Activated CD8-positive, alpha-beta T cell treated with anti-CD3 and anti-CD28 coated beads, Interleukin-2, amount 10 ng/mL, durations not matched to agents 7 days and 5 days (primary cell): ENCODE data around the gene KLF6. TPM values are rescaled to one million over a fixed set of nuclear protein-coding genes. Genes with fewer than 3 reads are reported as not detected.

Experiments
- ATAC-seq: fragments of 150-1000 bp; cut with Tn5 transposase; one replicate; pipeline ENCODE4 v1.10.0; 2021; ENCODE audit warnings: moderate library complexity
- CTCF ChIA-PET: fragments of 350-600 bp; sonication (Branson Sonifier 250); formaldehyde crosslinking; loops from one replicate; lab custom pipeline; 2021; ENCODE audit warnings: antibody characterized with exemption; lab: Charles Lee
- POLR2A ChIA-PET: fragments of 350-600 bp; sonication (Branson Sonifier 250); formaldehyde crosslinking; loops from one replicate; lab custom pipeline; 2021; ENCODE audit warnings: antibody characterized with exemption; lab: Charles Lee
- DNase-seq: peaks from one replicate; pipeline ENCODE4 v3.0.0-alpha.2; 2020
- H3K27ac Mint-ChIP-seq: one replicate; pipeline ENCODE4 v1.8.0; 2021; ENCODE audit warnings: mild to moderate bottlenecking, mixed read lengths
- H3K27me3 Mint-ChIP-seq: one replicate; pipeline ENCODE4 v1.8.0; 2021; ENCODE audit warnings: low read depth, mixed read lengths
- H3K36me3 Mint-ChIP-seq: one replicate; pipeline ENCODE4 v1.8.0; 2021; ENCODE audit warnings: low read depth, mixed read lengths
- H3K4me1 Mint-ChIP-seq: one replicate; pipeline ENCODE4 v1.8.0; 2021; ENCODE audit warnings: low read depth, mixed read lengths
- H3K4me3 Mint-ChIP-seq: one replicate; pipeline ENCODE4 v1.8.0; 2021; ENCODE audit warnings: mild to moderate bottlenecking, mixed read lengths
- H3K9me3 Mint-ChIP-seq: one replicate; pipeline ENCODE4 v1.8.0; 2022; ENCODE audit warnings: mixed read lengths; ENCODE audit not compliant: insufficient read depth
- total RNA-seq, 2 experiments: library from RNA; stranded (reverse); gene quantifications; one replicate each; pipeline ENCODE4 v1.2.3, GENCODE V29; 2021

Gene KLF6
- total RNA-seq, 2 experiments from 2014 or later = 208 to 215 TPM

DNA sequence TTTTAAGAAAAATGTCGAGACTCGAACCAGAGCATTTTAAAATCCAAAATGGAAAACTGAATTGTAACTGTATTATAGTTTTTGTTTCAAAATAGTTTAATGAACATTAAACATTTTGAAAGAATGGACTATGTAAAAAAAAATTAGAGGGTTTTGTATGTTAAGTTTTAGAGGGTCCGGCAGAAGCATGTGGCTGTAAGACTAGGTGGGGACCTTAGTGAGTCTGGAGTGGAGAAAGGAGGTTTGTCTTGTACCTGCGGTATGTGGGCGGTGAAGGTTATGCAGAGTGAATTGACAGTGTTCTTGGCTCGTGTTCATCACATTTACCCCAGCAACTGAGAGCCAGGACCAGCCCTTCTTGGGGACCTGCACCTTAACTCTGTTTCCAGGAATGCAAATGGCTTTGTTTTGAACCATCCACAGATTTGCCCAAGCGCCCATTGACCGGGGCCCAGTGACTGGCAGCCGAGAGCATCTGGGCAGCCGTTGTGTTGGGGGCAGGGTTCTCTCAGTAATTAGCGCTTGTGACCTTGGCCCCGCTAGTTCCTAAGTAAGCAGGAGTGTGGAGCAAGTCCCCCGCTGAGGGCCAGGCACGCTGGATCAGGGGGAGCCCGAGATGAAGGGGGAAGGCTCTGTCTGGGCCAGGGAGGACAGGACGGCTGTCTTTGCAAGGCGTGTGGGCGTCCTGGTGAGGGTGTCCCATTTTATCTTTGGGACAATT lies 1.4 kb upstream of the KLF6 start:
- CTCF ChIA-PET = interaction anchor here (1.5 kb wide), 2 partner anchors 24 to 102 kb away, joined by 3 to 9 read pairs; no protein-coding TSS in a partner anchor

DNA sequence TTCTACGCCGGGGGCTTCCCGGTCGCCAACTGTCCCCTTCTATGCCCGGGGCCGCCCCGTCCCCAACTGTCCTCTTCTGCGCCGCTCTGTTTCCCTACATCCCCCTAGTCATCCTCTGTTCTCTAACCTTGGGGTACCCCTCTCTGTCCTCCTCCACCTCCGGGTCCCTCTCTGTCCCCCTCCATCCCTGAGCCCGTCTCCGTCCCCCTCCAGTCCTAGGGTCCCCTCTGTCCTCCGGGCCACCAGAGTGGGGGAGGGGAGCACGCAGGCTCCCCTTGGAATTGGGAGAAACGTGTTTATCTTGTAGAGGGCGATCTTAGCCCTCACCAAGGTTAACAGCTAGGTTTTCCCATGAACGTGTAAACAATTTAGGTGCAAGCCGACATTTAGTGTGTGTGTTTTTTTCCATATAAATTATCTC lies 852 bp upstream of the KLF6 start:
- peak overlapping the region; percentile 95 for H3K4me3 Mint-ChIP-seq
- ChIA-PET CTCF (interaction anchor here (1.1 to 3.0 kb wide), 7 partner anchors 13 to 294 kb away, joined by 3 to 19 read pairs (median 3); no protein-coding TSS in a partner anchor), POLR2A (interaction anchor here (0.5 to 6.8 kb wide), 56 partner anchors 9 to 1506 kb away, joined by 3 to 658 read pairs (median 6); no protein-coding TSS in a partner anchor)
- H3K27ac Mint-ChIP-seq = peak overlapping the region; percentile 98
- no peaks in the 10 kb centered on the region for H3K27me3 Mint-ChIP-seq
- peaks cover 45% of the 10 kb centered on the region for H3K36me3 Mint-ChIP-seq
- peaks cover 38% of the 10 kb centered on the region for H3K4me1 Mint-ChIP-seq
- peaks cover 6% of the 10 kb centered on the region for H3K9me3 Mint-ChIP-seq
- ATAC-seq (no peak), DNase-seq (no peak)

More for the DNA sequence above, 1.4 kb upstream of the KLF6 start:
- H3K27me3 Mint-ChIP-seq = no peaks in the 10 kb centered on the region
- peaks cover 6% of the 10 kb centered on the region for H3K9me3 Mint-ChIP-seq
- POLR2A ChIA-PET = interaction anchor here (0.5 to 6.8 kb wide), 20 partner anchors 11 to 870 kb away, joined by 3 to 658 read pairs (median 62); no protein-coding TSS in a partner anchor
- H3K36me3 Mint-ChIP-seq = peaks cover 41% of the 10 kb centered on the region
- H3K4me3 Mint-ChIP-seq = peak overlapping the region; percentile 95
- H3K27ac Mint-ChIP-seq = peak overlapping the region; percentile 98
- ATAC-seq = no peak
- DNase-seq = no peak
- peaks cover 32% of the 10 kb centered on the region for H3K4me1 Mint-ChIP-seq

DNA sequence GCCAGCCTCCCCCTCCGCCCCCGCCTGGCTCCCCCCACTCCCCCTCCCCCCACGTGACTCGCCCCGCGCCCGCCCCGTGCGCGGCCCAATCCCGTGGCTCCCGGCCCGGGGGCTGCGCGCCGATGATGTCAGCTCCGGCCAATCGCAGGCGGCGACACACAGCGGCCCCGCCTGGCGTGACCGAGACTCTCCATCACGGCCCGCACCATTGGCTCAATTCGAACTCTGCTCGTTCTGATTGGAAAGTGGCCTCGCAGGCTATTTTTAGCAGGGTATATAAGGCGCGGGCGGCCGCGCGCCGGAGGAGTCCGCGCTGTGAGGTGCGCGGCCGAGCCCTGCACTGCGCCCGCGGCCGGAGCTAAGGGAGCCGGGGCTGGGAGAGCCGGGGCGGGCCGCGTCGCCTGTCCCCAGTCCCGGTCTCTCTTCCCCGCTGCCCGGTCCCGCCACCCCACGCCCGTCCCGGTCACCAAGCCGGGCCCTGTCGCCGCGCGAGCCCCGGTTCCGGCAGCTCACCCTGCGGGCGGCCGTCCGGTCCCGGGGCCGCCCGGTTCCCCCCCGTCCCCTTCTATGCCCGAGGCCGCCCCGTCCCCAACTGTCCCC lies 342 bp upstream of the KLF6 start:
- ATAC-seq (peak; percentile 70), DNase-seq (peak; percentile 99)
- Mint-ChIP-seq H3K36me3 (peaks cover 50% of the 10 kb centered on the region), H3K9me3 (peaks cover 6% of the 10 kb centered on the region), H3K27me3 (no peaks in the 10 kb centered on the region), H3K4me3 (peak overlapping the region; percentile 95), H3K4me1 (peaks cover 43% of the 10 kb centered on the region), H3K27ac (peak overlapping the region; percentile 98)
- CTCF ChIA-PET = interaction anchor here (1.0 to 3.0 kb wide), 9 partner anchors 14 to 335 kb away, joined by 3 to 19 read pairs (median 3); no protein-coding TSS in a partner anchor
- POLR2A ChIA-PET = interaction anchor here (0.6 to 6.8 kb wide), 78 partner anchors 8 to 1840 kb away, joined by 3 to 658 read pairs (median 4); no protein-coding TSS in a partner anchor

DNA sequence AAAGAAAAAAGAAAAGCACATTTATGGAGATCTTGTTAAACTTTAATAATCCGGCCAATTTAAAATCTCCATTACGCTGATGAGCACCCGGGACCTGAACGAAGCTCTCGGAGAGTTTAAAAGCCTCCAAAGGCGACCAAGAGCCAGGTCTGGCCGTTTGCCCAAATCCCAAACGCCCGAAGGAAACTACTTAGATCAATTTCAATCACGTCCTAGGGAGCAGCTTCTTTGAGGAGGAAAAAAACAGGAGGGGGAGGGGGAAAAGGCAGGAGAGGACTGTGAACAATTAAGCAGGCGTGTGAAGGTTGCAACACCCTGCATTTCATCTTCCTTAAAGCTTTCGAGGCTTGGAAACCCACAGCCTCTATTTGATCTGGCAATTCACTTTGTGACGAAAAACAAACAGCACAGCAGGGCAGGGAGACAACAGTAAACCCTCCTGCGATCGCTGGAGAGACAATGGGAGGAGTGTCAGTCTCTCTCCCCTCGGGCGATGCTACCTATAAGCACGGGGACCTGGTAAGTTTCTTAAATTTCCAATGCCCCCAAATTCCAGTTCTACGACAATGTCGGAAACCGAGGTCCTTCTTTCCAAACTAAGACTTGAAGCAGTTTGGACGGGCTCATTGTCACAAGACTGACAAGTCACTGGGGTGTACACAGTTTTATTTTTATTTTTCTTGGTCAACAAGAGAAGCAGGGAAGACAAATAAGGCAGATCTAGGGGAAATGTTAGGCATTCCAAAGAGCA lies 1.2 kb downstream of the KLF6 start:
- Mint-ChIP-seq H3K9me3 (no peaks in the 10 kb centered on the region), H3K27me3 (no peaks in the 10 kb centered on the region), H3K36me3 (peaks cover 61% of the 10 kb centered on the region), H3K27ac (peak overlapping the region; percentile 98), H3K4me1 (peaks cover 57% of the 10 kb centered on the region), H3K4me3 (peak overlapping the region; percentile 95)
- ChIA-PET CTCF (interaction anchor here (1.1 to 3.0 kb wide), 8 partner anchors 19 to 337 kb away, joined by 3 to 20 read pairs (median 4); no protein-coding TSS in a partner anchor), POLR2A (interaction anchor here (0.7 to 6.8 kb wide), 34 partner anchors 8 to 611 kb away, joined by 3 to 658 read pairs (median 14); partner anchors contain the start of gene PITRM1)
- ATAC-seq = no peak
- DNase-seq = peak; percentile 51

DNA sequence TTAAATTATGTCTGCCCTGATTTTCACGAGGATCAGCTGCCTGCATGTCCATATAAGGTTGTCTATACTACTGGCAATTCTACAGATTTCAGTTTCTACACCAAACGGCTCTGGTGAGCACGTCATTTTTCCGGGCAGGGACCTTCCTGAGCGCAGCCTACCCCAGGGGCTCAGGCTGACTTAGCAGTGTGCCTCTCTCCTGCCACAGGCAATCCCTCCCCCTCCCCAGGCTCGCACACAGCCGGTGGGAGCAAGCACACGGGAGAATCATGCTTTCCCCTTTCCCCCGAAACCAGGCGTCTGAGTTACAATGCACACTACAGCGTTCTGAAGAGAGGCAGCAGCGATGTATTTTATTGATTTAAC lies 1.7 kb downstream of the KLF6 start:
- DNase-seq (peak; percentile 77), ATAC-seq (peak; percentile 7)
- Mint-ChIP-seq H3K36me3 (peaks cover 66% of the 10 kb centered on the region), H3K4me3 (peak overlapping the region; percentile 95), H3K9me3 (no peaks in the 10 kb centered on the region), H3K27ac (peak overlapping the region; percentile 98), H3K27me3 (no peaks in the 10 kb centered on the region), H3K4me1 (peaks cover 57% of the 10 kb centered on the region)
- POLR2A ChIA-PET = interaction anchor here (0.6 to 6.8 kb wide), 32 partner anchors 8 to 673 kb away, joined by 3 to 658 read pairs (median 10); partner anchors contain the start of gene PITRM1
- CTCF ChIA-PET = interaction anchor here (0.7 to 3.0 kb wide), 9 partner anchors 18 to 180 kb away, joined by 3 to 20 read pairs (median 4); no protein-coding TSS in a partner anchor

DNA sequence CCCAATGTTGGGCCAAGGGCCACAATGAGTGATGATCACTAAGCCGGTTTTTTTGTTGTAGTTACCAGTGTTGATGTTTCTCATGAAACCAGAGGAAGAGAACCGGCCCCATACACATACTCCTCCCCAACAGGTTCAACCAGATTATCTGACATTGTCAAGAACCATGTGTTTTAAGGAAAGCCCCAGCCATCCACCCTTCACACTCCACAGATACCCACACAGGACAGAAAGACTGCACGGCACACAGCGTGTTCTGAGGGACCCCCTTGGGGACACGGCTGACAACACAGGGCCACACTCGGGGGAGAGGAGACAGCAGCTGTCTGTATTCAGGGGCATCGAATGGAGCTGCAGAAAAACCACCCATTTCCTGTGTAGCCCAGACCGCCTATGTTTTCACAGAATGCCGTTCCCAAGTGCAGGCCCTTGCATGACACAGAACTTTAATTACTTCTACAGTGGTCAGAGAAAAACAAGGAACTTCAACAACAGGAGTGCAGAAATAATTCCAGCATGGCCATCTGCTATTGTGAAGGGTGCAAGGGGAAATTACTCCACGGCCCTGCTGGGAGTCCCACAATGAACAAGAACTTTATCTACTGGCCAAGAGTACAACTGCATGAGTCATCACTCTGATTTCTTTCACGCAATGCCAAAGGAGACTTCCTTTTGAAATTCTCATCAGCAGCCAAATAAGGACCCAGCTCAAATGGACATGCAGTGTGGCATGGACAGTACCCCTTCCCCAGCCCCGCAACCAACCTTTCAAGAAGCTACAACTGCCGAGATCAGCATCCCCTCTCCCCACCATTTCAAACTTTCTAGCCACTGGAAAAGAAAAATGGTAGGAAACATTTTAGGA lies 2.3 kb downstream of the KLF6 start:
- H3K36me3 Mint-ChIP-seq = peaks cover 72% of the 10 kb centered on the region
- peaks cover 63% of the 10 kb centered on the region for H3K4me1 Mint-ChIP-seq
- CTCF ChIA-PET = interaction anchor here (0.6 to 3.0 kb wide), 16 partner anchors 17 to 544 kb away, joined by 3 to 20 read pairs (median 4); no protein-coding TSS in a partner anchor
- H3K9me3 Mint-ChIP-seq = no peaks in the 10 kb centered on the region
- H3K27ac Mint-ChIP-seq = peak overlapping the region; percentile 98
- H3K4me3 Mint-ChIP-seq = peak overlapping the region; percentile 95
- peak; percentile 72 for DNase-seq
- no peaks in the 10 kb centered on the region for H3K27me3 Mint-ChIP-seq
- ATAC-seq = peak; percentile 27
- POLR2A ChIA-PET = interaction anchor here (0.6 to 6.8 kb wide), 28 partner anchors 7 to 673 kb away, joined by 3 to 658 read pairs (median 8); partner anchors contain the start of gene PITRM1

DNA sequence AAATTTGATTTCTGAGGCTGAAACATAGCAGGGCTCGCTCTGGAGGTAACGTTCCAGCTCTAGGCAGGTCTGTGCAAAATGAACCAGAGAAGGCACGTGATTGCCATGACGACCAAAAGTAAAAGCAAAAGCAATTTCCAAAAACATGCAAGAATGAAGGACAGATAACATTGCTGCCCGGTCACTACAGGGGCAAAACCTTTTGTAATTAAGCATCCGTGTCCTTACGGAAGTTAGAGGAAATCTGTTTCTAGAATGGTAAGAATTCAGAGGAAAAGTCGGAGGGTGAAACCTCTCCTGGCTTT lies 2.9 kb downstream of the KLF6 start:
- H3K9me3 Mint-ChIP-seq = no peaks in the 10 kb centered on the region
- ChIA-PET CTCF (interaction anchor here (0.6 to 2.8 kb wide), 13 partner anchors 17 to 544 kb away, joined by 3 to 20 read pairs (median 3); no protein-coding TSS in a partner anchor), POLR2A (interaction anchor here (0.6 to 6.8 kb wide), 16 partner anchors 10 to 372 kb away, joined by 3 to 658 read pairs (median 83); no protein-coding TSS in a partner anchor)
- peaks cover 65% of the 10 kb centered on the region for H3K4me1 Mint-ChIP-seq
- peaks cover 77% of the 10 kb centered on the region for H3K36me3 Mint-ChIP-seq
- no peak for ATAC-seq
- H3K27me3 Mint-ChIP-seq = no peaks in the 10 kb centered on the region
- H3K4me3 Mint-ChIP-seq = peak overlapping the region; percentile 95
- H3K27ac Mint-ChIP-seq = peak overlapping the region; percentile 98
- peak; percentile 54 for DNase-seq

DNA sequence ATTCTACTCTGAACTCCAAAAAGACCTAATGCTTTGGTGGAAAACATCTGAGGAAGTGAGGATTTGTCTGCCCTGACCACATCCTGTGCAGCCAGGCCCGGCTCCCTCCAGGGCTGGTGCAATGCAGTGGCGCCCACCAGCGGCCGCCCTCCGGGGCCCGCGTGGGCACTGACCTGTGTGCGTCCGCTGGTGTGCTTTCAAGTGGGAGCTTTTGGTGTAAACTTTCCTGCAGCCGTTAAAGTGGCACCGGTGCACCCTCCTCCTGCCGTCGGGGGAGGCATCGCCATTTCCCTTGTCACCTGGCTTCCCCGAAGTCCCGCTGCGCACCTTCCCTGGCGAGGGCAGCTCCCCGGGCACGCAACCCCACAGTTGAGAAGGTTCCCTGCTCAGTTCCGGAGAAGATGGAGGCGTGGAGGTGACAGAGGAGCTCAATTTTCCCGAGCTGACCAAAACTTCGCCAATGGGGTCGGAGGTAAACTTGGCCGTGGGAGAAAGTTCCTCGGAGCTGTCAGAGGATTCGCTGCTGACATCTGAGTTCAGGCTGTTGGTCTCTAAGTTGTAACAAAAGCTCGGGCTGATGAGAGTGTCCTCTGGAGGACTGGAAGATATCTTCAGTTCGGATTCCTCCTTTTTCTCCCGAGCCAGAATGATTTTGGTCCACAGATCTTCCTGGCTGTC lies 3.4 kb downstream of the KLF6 start:
- Mint-ChIP-seq H3K27me3 (no peaks in the 10 kb centered on the region), H3K36me3 (peaks cover 82% of the 10 kb centered on the region), H3K27ac (peak overlapping the region; percentile 98), H3K4me3 (peak overlapping the region; percentile 95), H3K9me3 (no peaks in the 10 kb centered on the region), H3K4me1 (peaks cover 65% of the 10 kb centered on the region)
- peak; percentile 63 for DNase-seq
- ChIA-PET POLR2A (interaction anchor here (0.6 to 6.8 kb wide), 16 partner anchors 9 to 372 kb away, joined by 3 to 658 read pairs (median 83); no protein-coding TSS in a partner anchor), CTCF (interaction anchor here (0.6 to 2.5 kb wide), 12 partner anchors 16 to 543 kb away, joined by 3 to 6 read pairs (median 3); no protein-coding TSS in a partner anchor)
- ATAC-seq = no peak

DNA sequence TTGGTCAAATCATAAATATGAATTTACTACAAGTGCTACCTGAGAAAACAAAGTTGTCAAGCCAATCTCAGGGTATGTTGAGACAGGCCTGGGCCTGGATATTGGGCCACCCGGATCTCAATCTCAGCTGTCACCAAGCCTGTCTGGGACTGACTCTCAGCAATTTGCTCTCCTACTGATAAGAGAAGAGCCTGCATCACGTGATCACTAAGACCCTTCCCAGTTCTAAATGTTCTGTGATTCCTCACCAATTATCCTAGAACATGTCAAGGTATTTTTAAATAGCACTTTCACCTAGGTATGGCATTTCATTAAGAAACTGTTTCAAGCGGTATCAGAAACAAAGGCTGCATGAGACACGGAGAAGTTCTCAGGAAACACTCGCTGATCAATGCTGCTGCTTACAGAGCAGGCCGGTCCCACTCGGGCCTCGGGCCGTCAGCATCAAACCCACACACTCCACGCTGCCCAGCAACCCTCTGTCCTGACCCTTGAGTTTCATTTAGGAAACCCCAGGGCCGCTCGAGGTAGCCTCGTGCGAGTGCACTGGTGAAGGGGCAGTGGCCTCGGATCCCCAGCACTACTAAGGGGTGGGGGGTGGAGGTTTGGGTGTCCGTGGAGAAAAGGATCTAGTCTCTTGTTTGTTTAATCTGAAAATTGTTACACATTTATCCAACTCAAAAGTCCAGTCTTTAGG lies 4.1 kb downstream of the KLF6 start:
- peak overlapping the region; percentile 98 for H3K27ac Mint-ChIP-seq
- H3K36me3 Mint-ChIP-seq = peaks cover 84% of the 10 kb centered on the region
- CTCF ChIA-PET = interaction anchor here (0.8 to 2.5 kb wide), 6 partner anchors 48 to 542 kb away, joined by 3 to 6 read pairs (median 3); no protein-coding TSS in a partner anchor
- H3K9me3 Mint-ChIP-seq = no peaks in the 10 kb centered on the region
- H3K27me3 Mint-ChIP-seq = no peaks in the 10 kb centered on the region
- POLR2A ChIA-PET = interaction anchor here (0.5 to 6.8 kb wide), 11 partner anchors 8 to 211 kb away, joined by 3 to 658 read pairs (median 114); no protein-coding TSS in a partner anchor
- H3K4me1 Mint-ChIP-seq = peaks cover 63% of the 10 kb centered on the region
- DNase-seq (no peak), ATAC-seq (no peak)
- peak overlapping the region; percentile 95 for H3K4me3 Mint-ChIP-seq
